ENCODE data around the gene NCAM2.

The NCAM2 gene

GRCh38 chr21:21436012-21436534, 437.9 kb downstream of the NCAM2 start:
- no peak for TF ChIP-seq TAF1 (IDR thresholded peaks at IDR 0.05; ENCODE audit: low read depth)
- no peak for TF ChIP-seq TCF12 (IDR thresholded peaks at IDR 0.05; ENCODE audit: low read depth)
- no peak for TF ChIP-seq TEAD4 (IDR thresholded peaks at IDR 0.05)
- no peak for TF ChIP-seq MAX (IDR thresholded peaks at IDR 0.05)
- no peak for TF ChIP-seq CEBPB (IDR thresholded peaks at IDR 0.05)

- TF ChIP-seq EP300 (IDR thresholded peaks at IDR 0.05; ENCODE audit: borderline replicate concordance) = no peak
- no peak for TF ChIP-seq CEBPB (IDR thresholded peaks at IDR 0.05)
- no peak for TF ChIP-seq YY1 (IDR thresholded peaks at IDR 0.05; ENCODE audit: low read depth)
- TF ChIP-seq RAD21 (IDR thresholded peaks at IDR 0.05; ENCODE audit: low read depth) = no peak
- TF ChIP-seq USF1 (IDR thresholded peaks at IDR 0.05) = no peak
- no peak for TF ChIP-seq TEAD4 (IDR thresholded peaks at IDR 0.05)
- TF ChIP-seq NFIC (IDR thresholded peaks at IDR 0.05) = no peak
- TF ChIP-seq FOXM1 (IDR thresholded peaks at IDR 0.05; ENCODE audit: borderline replicate concordance, low read depth) = no peak
- TF ChIP-seq REST (IDR thresholded peaks at IDR 0.05; ENCODE audit: low read depth) = no peak
- TF ChIP-seq TCF12 (IDR thresholded peaks at IDR 0.05; ENCODE audit: low read depth) = no peak
- no peak for TF ChIP-seq CREB1 (IDR thresholded peaks at IDR 0.05; ENCODE audit: low read depth)
- TF ChIP-seq MAX (IDR thresholded peaks at IDR 0.05) = no peak
- TF ChIP-seq EGR1 (IDR thresholded peaks at IDR 0.05) = no peak
Observed at GRCh38 chr21:21439761-21440160, 441.6 kb downstream of the NCAM2 start.

- TF ChIP-seq MAX (IDR thresholded peaks at IDR 0.05) = no peak
- TF ChIP-seq EGR1 (IDR thresholded peaks at IDR 0.05) = no peak
- no peak for TF ChIP-seq CEBPB (IDR thresholded peaks at IDR 0.05)
- no peak for TF ChIP-seq EP300 (IDR thresholded peaks at IDR 0.05; ENCODE audit: borderline replicate concordance)
Observed at GRCh38 chr21:21457077-21457476, 458.9 kb downstream of the NCAM2 start.

- TF ChIP-seq USF1 (IDR thresholded peaks at IDR 0.05) (no peak), TEAD4 (IDR thresholded peaks at IDR 0.05) (no peak), TCF12 (IDR thresholded peaks at IDR 0.05; ENCODE audit: low read depth) (no peak), FOXM1 (IDR thresholded peaks at IDR 0.05; ENCODE audit: borderline replicate concordance, low read depth) (no peak), ZBTB7A (IDR thresholded peaks at IDR 0.05; ENCODE audit: low read depth) (no peak), YY1 (IDR thresholded peaks at IDR 0.05; ENCODE audit: low read depth) (no peak), EP300 (IDR thresholded peaks at IDR 0.05; ENCODE audit: borderline replicate concordance) (no peak), CEBPB (IDR thresholded peaks at IDR 0.05) (no peak), EGR1 (IDR thresholded peaks at IDR 0.05) (no peak), TAF1 (IDR thresholded peaks at IDR 0.05; ENCODE audit: low read depth) (no peak), REST (IDR thresholded peaks at IDR 0.05; ENCODE audit: low read depth) (no peak), MAX (IDR thresholded peaks at IDR 0.05) (no peak), CREB1 (IDR thresholded peaks at IDR 0.05; ENCODE audit: low read depth) (no peak), NFIC (IDR thresholded peaks at IDR 0.05) (no peak), RAD21 (IDR thresholded peaks at IDR 0.05; ENCODE audit: low read depth) (no peak)
Observed at GRCh38 chr21:21458124-21458631, 460.0 kb downstream of the NCAM2 start.

GRCh38 chr21:21460979-21461378, 462.8 kb downstream of the NCAM2 start:
- TF ChIP-seq TEAD4 (IDR thresholded peaks at IDR 0.05) (no peak), YY1 (IDR thresholded peaks at IDR 0.05; ENCODE audit: low read depth) (no peak), EP300 (IDR thresholded peaks at IDR 0.05; ENCODE audit: borderline replicate concordance) (no peak), RAD21 (IDR thresholded peaks at IDR 0.05; ENCODE audit: low read depth) (no peak), MAX (IDR thresholded peaks at IDR 0.05) (no peak), ZBTB7A (IDR thresholded peaks at IDR 0.05; ENCODE audit: low read depth) (no peak), CREB1 (IDR thresholded peaks at IDR 0.05; ENCODE audit: low read depth) (no peak), CEBPB (IDR thresholded peaks at IDR 0.05) (no peak), EGR1 (IDR thresholded peaks at IDR 0.05) (no peak)
